ENCODE measurements around the gene IQGAP1. TPM values are rescaled to one million over a fixed set of nuclear protein-coding genes. Genes with fewer than 3 reads are reported as not detected.

Gene IQGAP1
- total and polyA plus RNA-seq, 2 of the 13 experiments (the other 11 are each of a cell fraction or from before 2014, with no cell fraction given), result 29.5 to 37.9 TPM

- WGBS (ENCODE audit: low lambda C conversion rate), result 2% methylated on average over 2 of the region's 2 CpGs
- peaks cover 38% of the 10 kb centered on the region for H3K4me1 ChIP-seq (ENCODE audit: insufficient read depth, low read length)
- no peak overlapping the region for H3K9ac ChIP-seq (ENCODE audit: insufficient read depth, low read depth, low read length)
- no TSS peak for BruUV-seq (replicated peaks)
- CTCF ChIA-PET (ENCODE audit: low intra/inter-chr PET ratio, low total read pairs), result no interaction called here
- H3K36me3 ChIP-seq (replicated peaks in 1 of 2; ENCODE audit: control insufficient read depth in 1 of 2, insufficient read depth in 2 of 2, low read length in 2 of 2), result peaks cover 4 to 42% of the 10 kb centered on the region in 2 experiments
- H3K27ac ChIP-seq (ENCODE audit: extremely low read length, insufficient read depth, low read length), result peak overlapping the region; percentile 52
- in situ Hi-C loops (cut with HindIII; ENCODE audit: extremely low pct_ligation_motif_present, low pct_unique_long_range_greater_than_20kb), result loop anchor here (10.0 kb wide), 1 partner anchor 125 kb away; no protein-coding TSS in a partner anchor
- no peaks in the 10 kb centered on the region for H3K79me2 ChIP-seq (ENCODE audit: insufficient read depth, low read length)
- H3K27me3 ChIP-seq (ENCODE audit: control insufficient read depth in 1 of 2, insufficient read depth in 2 of 2, low read length in 2 of 2), result no peaks in the 10 kb centered on the region
- peak overlapping the region; percentile 68 for H3K4me2 ChIP-seq (ENCODE audit: low read depth, low read length)
- intact Hi-C loops (cut with micrococcal nuclease; ENCODE audit: unreplicated experiment), result loop anchor here (5.0 kb wide), 1 partner anchor 382 kb away; no protein-coding TSS in a partner anchor
- FAIRE-seq, result peak; percentile 98
- H2AFZ ChIP-seq (ENCODE audit: low read length), result no peak overlapping the region
- peak; percentile 94 for DNase-seq (ENCODE audit: low spot score)
- H3K9me3 ChIP-seq (ENCODE audit: low read length), result no peaks in the 10 kb centered on the region
- POLR2A ChIA-PET, result interaction anchor here (0.5 to 1.2 kb wide), 5 partner anchors 20 to 240 kb away, joined by 3 to 4 read pairs (median 3); partner anchors contain the start of genes CRTC3, IQGAP1 and TTLL13
- H4K20me1 ChIP-seq (ENCODE audit: insufficient read depth, low read length), result no peaks in the 10 kb centered on the region; the same call in 1 of the 2 replicates
- ATAC-seq, result peak; percentile 99
- no peak overlapping the region; a peak in 1 of 6 replicates for H3K4me3 ChIP-seq (replicated peaks in 1 of 3; ENCODE audit: insufficient read depth in 1 of 3, low read depth in 2 of 3, low read length in 3 of 3)
- TF ChIP-seq ZNF552 (CRISPR knock-in tag; IDR thresholded peaks at IDR 0.05; ENCODE audit: borderline replicate concordance), result no peak
- TF ChIP-seq IRF9 (CRISPR knock-in tag; IDR thresholded peaks at IDR 0.05; ENCODE audit: borderline replicate concordance), result peak; percentile 51; the same call in 1 of the 2 replicates
- peak; percentile 53; the same call in 1 of the 2 replicates for TF ChIP-seq ZNF710 (CRISPR knock-in tag; IDR thresholded peaks at IDR 0.05; ENCODE audit: borderline replicate concordance)
- no peak for TF ChIP-seq ZNF235 (CRISPR knock-in tag; IDR thresholded peaks at IDR 0.05; ENCODE audit: borderline replicate concordance)
- TF ChIP-seq, protein P1, sequence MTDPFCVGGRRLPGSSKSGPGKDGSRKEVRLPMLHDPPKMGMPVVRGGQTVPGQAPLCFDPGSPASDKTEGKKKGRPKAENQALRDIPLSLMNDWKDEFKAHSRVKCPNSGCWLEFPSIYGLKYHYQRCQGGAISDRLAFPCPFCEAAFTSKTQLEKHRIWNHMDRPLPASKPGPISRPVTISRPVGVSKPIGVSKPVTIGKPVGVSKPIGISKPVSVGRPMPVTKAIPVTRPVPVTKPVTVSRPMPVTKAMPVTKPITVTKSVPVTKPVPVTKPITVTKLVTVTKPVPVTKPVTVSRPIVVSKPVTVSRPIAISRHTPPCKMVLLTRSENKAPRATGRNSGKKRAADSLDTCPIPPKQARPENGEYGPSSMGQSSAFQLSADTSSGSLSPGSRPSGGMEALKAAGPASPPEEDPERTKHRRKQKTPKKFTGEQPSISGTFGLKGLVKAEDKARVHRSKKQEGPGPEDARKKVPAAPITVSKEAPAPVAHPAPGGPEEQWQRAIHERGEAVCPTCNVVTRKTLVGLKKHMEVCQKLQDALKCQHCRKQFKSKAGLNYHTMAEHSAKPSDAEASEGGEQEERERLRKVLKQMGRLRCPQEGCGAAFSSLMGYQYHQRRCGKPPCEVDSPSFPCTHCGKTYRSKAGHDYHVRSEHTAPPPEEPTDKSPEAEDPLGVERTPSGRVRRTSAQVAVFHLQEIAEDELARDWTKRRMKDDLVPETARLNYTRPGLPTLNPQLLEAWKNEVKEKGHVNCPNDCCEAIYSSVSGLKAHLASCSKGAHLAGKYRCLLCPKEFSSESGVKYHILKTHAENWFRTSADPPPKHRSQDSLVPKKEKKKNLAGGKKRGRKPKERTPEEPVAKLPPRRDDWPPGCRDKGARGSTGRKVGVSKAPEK (CRISPR knock-in tag; IDR thresholded peaks at IDR 0.05; ENCODE audit: borderline replicate concordance), result peak; percentile 89; the same call in 1 of the 2 replicates
- TF ChIP-seq, protein P2, sequence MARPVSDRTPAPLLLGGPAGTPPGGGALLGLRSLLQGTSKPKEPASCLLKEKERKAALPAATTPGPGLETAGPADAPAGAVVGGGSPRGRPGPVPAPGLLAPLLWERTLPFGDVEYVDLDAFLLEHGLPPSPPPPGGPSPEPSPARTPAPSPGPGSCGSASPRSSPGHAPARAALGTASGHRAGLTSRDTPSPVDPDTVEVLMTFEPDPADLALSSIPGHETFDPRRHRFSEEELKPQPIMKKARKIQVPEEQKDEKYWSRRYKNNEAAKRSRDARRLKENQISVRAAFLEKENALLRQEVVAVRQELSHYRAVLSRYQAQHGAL (CRISPR knock-in tag; IDR thresholded peaks at IDR 0.05; ENCODE audit: not compliant biosample characterization), result no peak
- TF ChIP-seq GATAD1 (CRISPR knock-in tag; IDR thresholded peaks at IDR 0.05), result peak; percentile 72
- no peak for TF ChIP-seq ZFP41 (CRISPR knock-in tag; IDR thresholded peaks at IDR 0.05; ENCODE audit: borderline replicate concordance)
- TF ChIP-seq ZBTB21 (CRISPR knock-in tag; IDR thresholded peaks at IDR 0.05), result 0 out of 2 replicates have a peak, but pooled peaks have one; percentile 37
- 0 out of 2 replicates have a peak, but pooled peaks have one; percentile 41 for TF ChIP-seq BORCS8-MEF2B (CRISPR knock-in tag; IDR thresholded peaks at IDR 0.05)
- TF ChIP-seq ZBTB7A (CRISPR knock-in tag; IDR thresholded peaks at IDR 0.05), result peak; percentile 80; the same call in 1 of the 2 replicates
- no peak for TF ChIP-seq ZFX (CRISPR knock-in tag; IDR thresholded peaks at IDR 0.05; ENCODE audit: low read depth)
- TF ChIP-seq MEIS1 (CRISPR knock-in tag; IDR thresholded peaks at IDR 0.05; ENCODE audit: borderline replicate concordance), result peak; percentile 93; the same call in 1 of the 2 replicates
- TF ChIP-seq, protein P3, sequence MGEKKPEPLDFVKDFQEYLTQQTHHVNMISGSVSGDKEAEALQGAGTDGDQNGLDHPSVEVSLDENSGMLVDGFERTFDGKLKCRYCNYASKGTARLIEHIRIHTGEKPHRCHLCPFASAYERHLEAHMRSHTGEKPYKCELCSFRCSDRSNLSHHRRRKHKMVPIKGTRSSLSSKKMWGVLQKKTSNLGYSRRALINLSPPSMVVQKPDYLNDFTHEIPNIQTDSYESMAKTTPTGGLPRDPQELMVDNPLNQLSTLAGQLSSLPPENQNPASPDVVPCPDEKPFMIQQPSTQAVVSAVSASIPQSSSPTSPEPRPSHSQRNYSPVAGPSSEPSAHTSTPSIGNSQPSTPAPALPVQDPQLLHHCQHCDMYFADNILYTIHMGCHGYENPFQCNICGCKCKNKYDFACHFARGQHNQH (CRISPR knock-in tag; IDR thresholded peaks at IDR 0.05), result peak; percentile 87
- 0 out of 2 replicates have a peak, but pooled peaks have one; percentile 50 for TF ChIP-seq SALL2 (CRISPR knock-in tag; IDR thresholded peaks at IDR 0.05)
Measured at GRCh38 chr15:90489944-90490343, 101.9 kb downstream of the IQGAP1 start.

Data from HepG2 (cell line).